GM12874 (cell line): ENCODE results near the gene MPRIP.

Experiments used
- CTCF ChIP-seq: IDR thresholded peaks from 2 replicates; pipeline ENCODE4 v1.5.1; 2011; ENCODE audit warnings: low read depth, mild to moderate bottlenecking, control low read depth, low read length, moderate library complexity; ENCODE audit not compliant: insufficient read depth

Gene MPRIP

DNA sequence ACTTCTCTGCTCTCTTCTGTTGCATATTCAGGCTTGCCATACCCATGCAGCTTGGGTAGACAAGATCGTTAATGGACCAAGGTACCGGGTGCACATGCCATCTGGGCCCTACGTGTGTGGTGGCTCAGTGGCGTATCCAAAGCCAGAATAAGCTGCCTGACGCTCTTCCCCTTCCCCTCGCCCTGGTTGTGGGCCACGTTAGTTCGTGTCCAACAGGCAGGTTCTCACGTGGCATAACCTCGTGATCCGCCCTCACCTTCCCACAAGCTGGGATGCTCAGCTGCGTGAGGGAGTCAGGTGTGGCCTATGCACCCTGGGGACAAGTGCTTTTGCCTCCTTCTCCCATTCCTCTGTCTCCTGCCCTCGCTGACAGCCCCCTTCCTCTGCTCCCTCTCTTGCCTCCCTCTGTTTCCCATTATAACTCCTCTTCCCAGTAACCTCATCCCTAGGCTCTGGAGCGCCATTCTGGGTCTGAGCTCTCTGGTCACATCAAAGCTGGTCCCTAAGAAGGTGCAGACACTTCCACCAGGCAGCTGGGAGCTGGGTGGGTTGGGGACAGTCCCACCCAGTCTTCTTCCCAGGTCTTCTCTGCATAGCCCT is 86.3 kb downstream of the MPRIP start:
- TF ChIP-seq CTCF, result no peak

GRCh38 chr17:17129466-17129865 is 87.2 kb downstream of the MPRIP start:
- TF ChIP-seq CTCF, result no peak

DNA sequence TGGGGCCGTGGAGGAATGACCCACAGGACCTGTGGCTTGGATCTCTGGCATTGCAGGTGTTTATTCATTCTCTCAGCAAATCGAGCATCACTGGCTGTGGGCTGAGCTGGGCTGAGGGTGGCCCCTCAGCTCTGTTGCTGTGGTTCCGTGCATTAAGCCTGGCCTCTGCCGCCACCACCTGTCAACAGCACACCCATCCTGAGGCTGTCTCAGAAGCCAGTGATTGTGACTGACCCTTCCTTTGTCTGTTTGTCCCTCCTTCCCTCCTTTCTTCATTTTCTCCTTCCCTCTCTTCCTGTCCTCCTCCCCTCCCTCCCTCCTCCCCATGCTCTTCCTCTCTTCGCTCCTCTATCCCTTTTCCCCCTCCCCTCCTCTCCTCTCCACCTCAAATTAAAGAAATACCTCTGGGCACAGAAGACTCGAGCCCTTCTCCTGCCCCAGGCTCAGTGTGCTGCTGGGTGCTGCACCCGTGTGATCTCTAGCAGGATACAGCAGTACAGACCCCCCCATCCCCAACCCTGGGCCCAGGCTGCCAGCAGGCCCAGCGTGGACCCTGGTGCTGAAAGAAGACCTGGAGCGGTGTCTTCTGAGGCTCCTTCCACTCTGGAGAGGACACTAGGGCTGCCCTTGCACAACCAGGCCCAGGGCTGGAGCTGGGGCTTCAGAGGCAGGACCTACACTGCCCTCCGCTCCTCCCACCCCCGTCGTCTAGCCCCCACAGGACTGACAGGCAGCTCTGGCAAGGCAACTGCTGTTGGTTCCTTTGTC is 88.0 kb downstream of the MPRIP start:
- TF ChIP-seq CTCF, result no peak

- TF ChIP-seq CTCF, result no peak
Measured at GRCh38 chr17:17131839-17132238, 89.6 kb downstream of the MPRIP start.

DNA sequence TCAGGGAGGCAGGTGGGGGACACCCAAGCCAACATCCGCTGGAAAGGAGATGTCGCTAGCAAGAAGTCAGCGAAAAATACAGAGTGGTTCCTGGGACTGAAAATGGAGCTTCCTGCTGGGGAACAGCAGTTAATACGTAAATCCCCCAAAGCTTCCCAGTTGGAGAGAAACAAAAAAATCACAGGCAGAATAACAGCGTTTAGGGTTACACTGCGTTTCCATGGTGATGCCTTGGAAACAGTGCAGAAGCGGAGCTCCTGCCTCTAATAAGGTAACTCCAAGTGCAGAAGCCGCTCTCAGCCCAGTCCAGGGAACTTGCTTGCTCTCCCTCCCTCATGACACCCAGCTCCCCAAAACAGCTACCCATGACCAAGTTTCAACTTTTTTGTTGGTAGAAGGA is 90.5 kb downstream of the MPRIP start:
- TF ChIP-seq CTCF, result no peak

DNA sequence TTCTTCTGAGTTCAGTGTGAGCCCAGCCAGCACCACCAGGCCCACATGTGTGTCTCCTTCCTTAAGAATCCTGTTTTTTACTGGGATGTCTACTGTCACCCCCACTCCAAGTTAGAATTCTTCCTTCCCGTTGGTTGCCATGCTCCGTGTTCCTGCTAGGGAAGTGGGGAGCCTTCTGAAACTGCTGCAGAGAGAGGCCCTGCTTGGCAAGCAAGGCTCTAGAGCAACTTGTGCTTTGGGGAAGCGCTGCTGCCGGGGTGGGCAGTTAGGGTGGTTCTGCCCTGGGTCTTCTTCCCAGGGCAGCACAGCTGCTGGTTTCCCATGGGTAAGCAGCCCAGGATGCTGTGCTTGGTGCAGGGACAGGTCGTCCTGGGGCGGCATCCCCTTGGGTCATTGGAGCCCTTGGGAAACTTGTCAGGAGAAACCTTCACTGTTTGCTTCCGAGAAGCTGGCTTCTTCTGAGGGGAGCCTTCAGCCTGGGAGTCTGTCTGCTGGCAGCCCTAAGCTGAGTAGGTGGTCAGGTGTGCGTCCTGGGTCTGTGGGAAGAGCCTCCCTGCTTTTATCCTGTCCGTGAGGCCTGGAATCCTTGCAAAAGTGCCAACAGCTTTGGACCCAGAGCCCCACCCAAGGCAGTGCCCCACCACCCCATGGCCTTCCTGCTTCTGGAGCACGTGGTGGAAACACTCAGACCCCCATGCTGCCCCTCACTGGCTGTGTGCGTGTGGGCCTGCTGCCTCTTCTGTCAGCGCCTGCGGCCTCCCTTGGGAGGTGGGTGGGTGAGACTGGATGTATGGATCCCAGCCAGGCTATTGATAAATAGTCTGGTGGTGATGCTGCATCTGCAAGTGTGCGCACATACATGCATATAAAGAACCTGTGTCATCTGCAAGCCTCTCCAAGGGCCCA is 92.0 kb downstream of the MPRIP start:
- TF ChIP-seq CTCF, result no peak

GRCh38 chr17:17134957-17135333 is 92.7 kb downstream of the MPRIP start:
- TF ChIP-seq CTCF, result no peak
